C4-2B (cell line): ENCODE data around the gene TMEM270.
"Not testable (repeated sequence)": the region's sequence is repeated elsewhere in the genome, so short reads cannot be mapped to it uniquely, and the experiment has no call there.

Source experiments
- H3K27ac ChIP-seq: fragments of 450-650 bp; 2 replicates; pipeline ENCODE4 v1.5.1; 2017
- CTCF ChIP-seq: fragments of 450-650 bp; conservative IDR thresholded peaks from 2 replicates; pipeline ENCODE4 v1.5.1; 2017; ENCODE audit warnings: mild to moderate bottlenecking
- ZFX ChIP-seq: fragments of 450-650 bp; IDR thresholded peaks from 2 replicates; pipeline ENCODE4 v1.6.1; 2017

TMEM270 gene

DNA sequence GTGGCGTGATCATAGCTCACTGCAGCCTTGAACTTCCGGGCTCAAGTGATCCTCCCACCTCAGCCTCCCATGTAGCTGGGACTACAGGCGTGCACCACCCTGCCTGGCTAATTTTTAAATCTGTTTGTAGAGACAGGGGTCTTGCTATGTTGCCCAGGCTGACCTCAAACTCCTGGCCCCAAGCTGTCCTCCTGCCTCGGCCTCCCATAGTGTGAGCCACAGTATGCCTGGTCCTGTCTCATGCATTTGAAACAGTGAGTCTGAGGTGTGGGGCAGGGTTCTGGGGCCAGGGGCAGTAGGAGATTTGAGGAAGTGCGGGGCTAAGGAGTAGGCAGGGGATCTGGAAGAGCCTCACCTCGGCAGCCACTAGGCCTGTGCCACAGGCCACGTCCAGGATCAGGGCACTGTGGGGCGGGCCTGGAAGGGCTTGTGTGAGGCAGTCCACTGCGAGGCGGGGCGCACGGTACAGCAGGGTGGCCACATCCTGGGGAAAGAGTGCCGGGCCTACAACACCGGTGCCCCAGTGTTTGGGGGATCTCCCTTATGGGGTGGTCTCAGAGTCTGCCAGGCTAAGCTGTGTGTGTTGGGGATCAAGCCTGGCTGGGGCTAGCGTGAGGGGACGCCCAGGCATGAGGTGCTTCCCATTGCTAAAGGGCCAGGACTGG is 20.1 kb upstream of the TMEM270 start:
- no peak overlapping the region; the same call in 1 of the 2 replicates for H3K27ac ChIP-seq
- TF ChIP-seq ZFX (no peak), CTCF (no peak)

DNA sequence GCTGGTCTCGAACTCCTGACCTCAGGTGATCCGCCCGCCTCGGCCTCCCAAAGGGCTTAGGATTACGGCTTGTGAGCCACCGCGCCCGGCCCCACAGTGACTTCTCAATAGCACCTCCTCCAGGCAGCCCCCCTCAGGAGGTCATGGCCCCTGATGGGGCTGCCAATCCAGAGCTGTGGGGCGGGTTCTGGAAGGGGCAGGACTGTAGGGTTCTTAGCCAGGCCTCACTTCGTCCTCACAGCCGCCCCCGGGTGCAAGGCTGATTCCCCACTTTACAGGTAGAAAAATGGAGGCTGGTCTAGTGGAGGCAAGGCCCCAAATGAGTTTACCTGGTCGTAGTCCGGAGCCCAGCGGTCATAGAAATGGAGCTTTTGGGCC is 19.3 kb upstream of the TMEM270 start:
- H3K27ac ChIP-seq, result peak overlapping the region; percentile 78
- TF ChIP-seq CTCF (no peak), ZFX (no peak)

DNA sequence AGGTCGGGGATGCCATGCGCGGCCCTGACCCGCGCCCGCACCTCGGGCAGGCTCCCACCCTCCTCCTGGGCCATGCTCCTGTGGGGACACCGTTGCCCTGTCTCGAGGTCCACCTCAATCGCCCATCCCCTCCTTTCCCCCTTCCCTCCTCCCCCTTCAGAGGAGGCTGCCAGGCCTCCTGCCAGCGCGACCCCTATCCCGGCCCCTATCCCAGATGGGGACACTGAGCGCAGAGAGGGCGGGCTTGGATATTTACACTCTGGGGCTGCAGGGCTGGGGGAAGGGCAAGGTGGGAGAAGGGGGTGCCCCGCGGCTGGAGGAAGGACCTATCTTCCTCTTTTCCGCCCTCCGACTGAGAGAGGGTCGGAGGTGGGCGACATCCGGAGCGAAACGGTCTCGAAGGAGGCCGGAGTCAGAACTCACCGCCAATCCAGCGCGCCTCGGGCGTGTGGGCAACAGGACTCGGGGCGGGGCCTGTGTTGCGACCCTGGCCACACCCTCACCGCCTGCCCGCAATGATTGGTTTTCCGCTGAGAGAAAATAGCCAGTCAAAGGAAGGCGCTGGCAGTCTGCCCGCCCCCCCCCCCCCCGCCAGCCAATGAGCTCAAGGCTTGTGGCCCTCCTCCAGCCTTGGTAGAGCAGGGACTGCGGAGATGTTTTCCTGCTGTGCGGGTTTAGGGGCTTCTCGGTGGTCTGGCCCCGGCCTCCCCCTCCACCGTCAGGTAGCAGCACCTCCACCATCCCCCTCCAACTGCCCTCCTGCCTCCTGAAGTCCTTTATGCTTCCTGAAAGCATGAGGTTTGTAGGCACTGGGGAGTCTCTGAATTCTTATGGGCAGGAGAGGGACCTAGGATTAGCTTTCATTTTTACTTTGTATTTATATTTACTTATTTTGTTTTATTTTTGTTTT is 18.6 kb upstream of the TMEM270 start, which contains the start of gene METTL27:
Gene METTL27, minus strand, starts transcription at position 450 of the 910 bp plus-strand sequence. Its CDS starts 376 bp downstream, at position 74.
- peak within 1 kb of the TSS; percentile 78 for H3K27ac ChIP-seq
- TF ChIP-seq ZFX (peak; percentile 59; the same call in 1 of the 2 replicates), CTCF (no peak)

GRCh38 chr7:73844131-73844547 is 16.8 kb upstream of the TMEM270 start:
- no peak overlapping the region for H3K27ac ChIP-seq
- TF ChIP-seq ZFX, result no peak
- no peak for TF ChIP-seq CTCF

- no peak overlapping the region for H3K27ac ChIP-seq
- TF ChIP-seq CTCF (no peak), ZFX (no peak)
Measured at GRCh38 chr7:73844848-73845460, 16.0 kb upstream of the TMEM270 start.

- not testable (repeated sequence) for H3K27ac ChIP-seq
Measured at GRCh38 chr7:73845701-73846195, 15.2 kb upstream of the TMEM270 start.

DNA sequence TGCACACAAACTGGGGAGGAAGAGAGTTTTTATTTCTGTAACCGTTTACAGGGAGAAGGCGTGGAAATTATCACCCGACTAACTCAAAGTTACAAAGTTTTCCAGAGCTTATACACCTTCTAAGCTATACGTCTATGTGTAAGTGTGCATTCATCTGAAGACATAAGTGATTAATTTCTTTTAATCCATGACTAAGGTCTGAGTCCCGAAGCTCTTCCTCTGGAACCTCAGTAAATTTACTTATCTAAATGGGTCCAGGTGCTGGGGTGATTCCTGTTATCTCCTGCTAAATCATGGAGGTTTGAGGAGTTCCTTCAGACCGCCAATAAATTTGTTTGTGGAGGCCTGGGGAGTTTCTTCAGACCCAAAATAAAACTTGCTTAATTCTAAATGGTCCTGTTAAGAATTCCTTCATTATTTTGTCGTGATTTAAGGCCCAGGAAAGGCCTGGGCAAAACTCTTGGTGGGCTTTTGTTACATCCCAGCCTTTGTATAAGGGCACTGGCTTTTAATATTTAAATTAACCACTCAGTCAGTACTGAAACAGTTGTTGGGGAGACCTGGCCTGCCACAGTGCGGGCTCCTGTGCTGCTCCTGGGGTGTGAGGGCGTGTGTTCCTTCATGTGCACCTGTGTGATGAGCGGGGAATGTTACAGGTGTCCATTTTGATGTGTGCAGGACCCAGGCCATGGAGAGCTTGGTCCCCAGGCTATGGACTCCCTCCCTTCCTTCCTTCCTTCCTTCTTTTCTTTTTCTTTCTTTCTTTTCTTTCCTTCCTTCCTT is 12.8 kb upstream of the TMEM270 start:
- no peak for TF ChIP-seq CTCF
- no peak for TF ChIP-seq ZFX
- no peak overlapping the region for H3K27ac ChIP-seq
